Retinal pigment epithelial cell (primary cell): ENCODE measurements around the gene DVL2.

ENCODE experiments used
- DNase-seq: peaks from one replicate; pipeline ENCODE4 v3.0.0-alpha.2; 2010; ENCODE audit warnings: low read depth
- H3K4me3 ChIP-seq: 2 replicates; pipeline ENCODE4 v1.5.1; 2011; ENCODE audit warnings: mild to moderate bottlenecking, low read length, control low read depth, moderate library complexity
- CTCF ChIP-seq: conservative IDR thresholded peaks from 2 replicates; pipeline ENCODE4 v1.5.1; 2011; ENCODE audit warnings: low read depth, low read length, control low read depth, inconsistent platforms

Gene DVL2

GRCh38 chr17:7217113-7217987, 17.0 kb downstream of the DVL2 start:
- no peak for DNase-seq
- TF ChIP-seq CTCF = no peak
- H3K4me3 ChIP-seq = peak overlapping the region; percentile 55

GRCh38 chr17:7216242-7217112, 17.8 kb downstream of the DVL2 start:
- peak overlapping the region; percentile 55 for H3K4me3 ChIP-seq
- no peak for TF ChIP-seq CTCF
- no peak for DNase-seq

- no peak for DNase-seq
- H3K4me3 ChIP-seq = peak overlapping the region; percentile 55
- no peak for TF ChIP-seq CTCF
Measured at GRCh38 chr17:7215652-7216180, 18.6 kb downstream of the DVL2 start.

- H3K4me3 ChIP-seq = peak overlapping the region; percentile 54
- TF ChIP-seq CTCF = no peak
- DNase-seq = peak; percentile 83
Measured at GRCh38 chr17:7215136-7215638, 19.1 kb downstream of the DVL2 start.

GRCh38 chr17:7214300-7215135, 19.8 kb downstream of the DVL2 start:
- peak overlapping the region; percentile 54 for H3K4me3 ChIP-seq
- peak; percentile 67 for TF ChIP-seq CTCF
- DNase-seq = peak; percentile 90

GRCh38 chr17:7213895-7214299, 20.4 kb downstream of the DVL2 start:
- peak; percentile 52 for DNase-seq
- peak; percentile 70 for TF ChIP-seq CTCF
- peak overlapping the region; percentile 54 for H3K4me3 ChIP-seq
